SK-N-SH treated with all-trans-retinoic acid at 6 μM for 48 hours (cell line): Measurements from ENCODE around the gene CTNNA3.

Experiments
- ATAC-seq: fragments of 200-7000 bp; cut with Tn5 transposase; 3 replicates; pipeline ENCODE4 v1.9.1; 2020; ENCODE audit warnings: mild to moderate bottlenecking, moderate library complexity
- ARNTL ChIP-seq: fragments of 450-650 bp; formaldehyde crosslinking; IDR thresholded peaks from 2 replicates; pipeline ENCODE4 v1.5.0; 2020; ENCODE audit warnings: low read depth, mild to moderate bottlenecking, moderate library complexity, borderline replicate concordance
- CREB5 ChIP-seq: fragments of 250-450 bp; sonication (Bioruptor Pico); IDR thresholded peaks from 2 replicates; pipeline ENCODE4 v1.5.1; 2020; ENCODE audit warnings: low read depth, mild to moderate bottlenecking, moderate library complexity
- CSDC2 ChIP-seq: fragments of 250-450 bp; sonication (Bioruptor Pico); IDR thresholded peaks from 2 replicates; pipeline ENCODE4 v1.5.0; 2020; ENCODE audit warnings: mild to moderate bottlenecking, moderate library complexity
- CSRNP3 ChIP-seq: fragments of 250-450 bp; sonication (Bioruptor Pico); IDR thresholded peaks from 2 replicates; pipeline ENCODE4 v1.5.1; 2021; ENCODE audit warnings: mild to moderate bottlenecking, moderate library complexity
- ESRRG ChIP-seq: fragments of 250-450 bp; sonication (Bioruptor Pico); IDR thresholded peaks from 2 replicates; pipeline ENCODE4 v1.6.1; 2021; ENCODE audit warnings: mild to moderate bottlenecking
- GLIS3 ChIP-seq: fragments of 250-450 bp; sonication (Bioruptor Pico); IDR thresholded peaks from 2 replicates; pipeline ENCODE4 v1.5.0; 2020; ENCODE audit warnings: mild to moderate bottlenecking, moderate library complexity
- ISL1 ChIP-seq: fragments of 250-450 bp; sonication (Bioruptor Pico); IDR thresholded peaks from 2 replicates; pipeline ENCODE4 v2.1.2; 2022; ENCODE audit warnings: mild to moderate bottlenecking, moderate library complexity
- OSR1 ChIP-seq: fragments of 250-450 bp; sonication (Bioruptor Pico); IDR thresholded peaks from 2 replicates; pipeline ENCODE4 v1.8.0; 2022; ENCODE audit warnings: moderate library complexity, mild to moderate bottlenecking, inconsistent platforms
- PATZ1 ChIP-seq: fragments of 250-450 bp; sonication (Bioruptor Pico); IDR thresholded peaks from 2 replicates; pipeline ENCODE4 v1.8.0; 2020; ENCODE audit warnings: mild to moderate bottlenecking, moderate library complexity, borderline replicate concordance
- PPARA ChIP-seq: fragments of 250-450 bp; sonication (Bioruptor Pico); IDR thresholded peaks from 2 replicates; pipeline ENCODE4 v1.5.0; 2020; ENCODE audit warnings: mild to moderate bottlenecking, borderline replicate concordance
- RARB ChIP-seq: fragments of 250-450 bp; sonication (Bioruptor Pico); IDR thresholded peaks from 2 replicates; pipeline ENCODE4 v1.8.0; 2021; ENCODE audit warnings: mild to moderate bottlenecking, moderate library complexity
- SNAI2 ChIP-seq: fragments of 250-450 bp; sonication (Bioruptor Pico); IDR thresholded peaks from 2 replicates; pipeline ENCODE4 v1.5.0; 2020; ENCODE audit warnings: mild to moderate bottlenecking, moderate library complexity
- TCF4 ChIP-seq: fragments of 250-450 bp; sonication (Bioruptor Pico); IDR thresholded peaks from 2 replicates; pipeline ENCODE4 v1.8.0; 2021; ENCODE audit warnings: mild to moderate bottlenecking, moderate library complexity, borderline replicate concordance
- TOX ChIP-seq: fragments of 250-450 bp; sonication (Bioruptor Pico); IDR thresholded peaks from 2 replicates; pipeline ENCODE4 v1.8.0; 2021; ENCODE audit warnings: mild to moderate bottlenecking, moderate library complexity, borderline replicate concordance
- ZC3H10 ChIP-seq: fragments of 250-450 bp; sonication (Bioruptor Pico); IDR thresholded peaks from 2 replicates; pipeline ENCODE4 v1.5.1; 2021; ENCODE audit warnings: mild to moderate bottlenecking, moderate library complexity
- ZFP3 ChIP-seq: fragments of 250-450 bp; sonication (Bioruptor Pico); IDR thresholded peaks from 2 replicates; pipeline ENCODE4 v1.5.0; 2020; ENCODE audit warnings: mild to moderate bottlenecking, moderate library complexity
- ZFP30 ChIP-seq: fragments of 450-650 bp; formaldehyde crosslinking; IDR thresholded peaks from 2 replicates; pipeline ENCODE4 v1.5.0; 2022; ENCODE audit warnings: mild to moderate bottlenecking, moderate library complexity
- ZNF565 ChIP-seq: fragments of 450-650 bp; formaldehyde crosslinking; conservative IDR thresholded peaks from 2 replicates; pipeline ENCODE4 v1.5.0; 2020; ENCODE audit warnings: low read depth, mild to moderate bottlenecking, moderate library complexity
- ZNF70 ChIP-seq: fragments of 450-650 bp; formaldehyde crosslinking; IDR thresholded peaks from 2 replicates; pipeline ENCODE4 v1.5.0; 2020; ENCODE audit warnings: mild to moderate bottlenecking, moderate library complexity
- ZNF8 ChIP-seq: fragments of 450-650 bp; formaldehyde crosslinking; IDR thresholded peaks from 2 replicates; pipeline ENCODE4 v1.5.0; 2020; ENCODE audit warnings: mild to moderate bottlenecking, moderate library complexity
- TF ChIP-seq, protein P1 (sequence below): fragments of 250-450 bp; sonication (Bioruptor Pico); IDR thresholded peaks from 2 replicates; pipeline ENCODE4 v1.5.0; 2020; ENCODE audit warnings: mild to moderate bottlenecking, moderate library complexity
- TF ChIP-seq, protein P2 (sequence below): fragments of 250-450 bp; sonication (Bioruptor Pico); IDR thresholded peaks from 2 replicates; pipeline ENCODE4 v1.8.0; 2021; ENCODE audit warnings: low read depth, mild to moderate bottlenecking, moderate library complexity, borderline replicate concordance

CTNNA3 gene

GRCh38 chr10:66695046-66695445 is 1000.9 kb downstream of the CTNNA3 start:
- ATAC-seq, result no peak
- TF ChIP-seq CSRNP3 (CRISPR knock-in tag) (no peak), ESRRG (CRISPR knock-in tag) (no peak), GLIS3 (CRISPR knock-in tag) (no peak), ARNTL (no peak), TCF4 (CRISPR knock-in tag) (no peak), ZNF565 (CRISPR knock-in tag) (no peak), TOX (no peak), PATZ1 (CRISPR knock-in tag) (no peak), RARB (CRISPR knock-in tag) (no peak), CREB5 (no peak), OSR1 (no peak), SNAI2 (CRISPR knock-in tag) (no peak), ISL1 (no peak), CSDC2 (CRISPR knock-in tag) (no peak), PPARA (CRISPR knock-in tag) (no peak), ZC3H10 (CRISPR knock-in tag) (no peak), ZFP30 (CRISPR knock-in tag) (no peak), ZFP3 (CRISPR knock-in tag) (no peak)
- TF ChIP-seq, protein P1, sequence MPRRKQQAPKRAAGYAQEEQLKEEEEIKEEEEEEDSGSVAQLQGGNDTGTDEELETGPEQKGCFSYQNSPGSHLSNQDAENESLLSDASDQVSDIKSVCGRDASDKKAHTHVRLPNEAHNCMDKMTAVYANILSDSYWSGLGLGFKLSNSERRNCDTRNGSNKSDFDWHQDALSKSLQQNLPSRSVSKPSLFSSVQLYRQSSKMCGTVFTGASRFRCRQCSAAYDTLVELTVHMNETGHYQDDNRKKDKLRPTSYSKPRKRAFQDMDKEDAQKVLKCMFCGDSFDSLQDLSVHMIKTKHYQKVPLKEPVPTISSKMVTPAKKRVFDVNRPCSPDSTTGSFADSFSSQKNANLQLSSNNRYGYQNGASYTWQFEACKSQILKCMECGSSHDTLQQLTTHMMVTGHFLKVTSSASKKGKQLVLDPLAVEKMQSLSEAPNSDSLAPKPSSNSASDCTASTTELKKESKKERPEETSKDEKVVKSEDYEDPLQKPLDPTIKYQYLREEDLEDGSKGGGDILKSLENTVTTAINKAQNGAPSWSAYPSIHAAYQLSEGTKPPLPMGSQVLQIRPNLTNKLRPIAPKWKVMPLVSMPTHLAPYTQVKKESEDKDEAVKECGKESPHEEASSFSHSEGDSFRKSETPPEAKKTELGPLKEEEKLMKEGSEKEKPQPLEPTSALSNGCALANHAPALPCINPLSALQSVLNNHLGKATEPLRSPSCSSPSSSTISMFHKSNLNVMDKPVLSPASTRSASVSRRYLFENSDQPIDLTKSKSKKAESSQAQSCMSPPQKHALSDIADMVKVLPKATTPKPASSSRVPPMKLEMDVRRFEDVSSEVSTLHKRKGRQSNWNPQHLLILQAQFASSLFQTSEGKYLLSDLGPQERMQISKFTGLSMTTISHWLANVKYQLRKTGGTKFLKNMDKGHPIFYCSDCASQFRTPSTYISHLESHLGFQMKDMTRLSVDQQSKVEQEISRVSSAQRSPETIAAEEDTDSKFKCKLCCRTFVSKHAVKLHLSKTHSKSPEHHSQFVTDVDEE (CRISPR knock-in tag), result no peak
- TF ChIP-seq, all 23 proteins: peak for 0

GRCh38 chr10:66684581-66684980 is 1011.4 kb downstream of the CTNNA3 start:
- no peak for ATAC-seq
- TF ChIP-seq ARNTL (no peak), ZFP3 (CRISPR knock-in tag) (no peak), TOX (no peak), CSRNP3 (CRISPR knock-in tag) (no peak), SNAI2 (CRISPR knock-in tag) (no peak), ZNF565 (CRISPR knock-in tag) (no peak), ZNF70 (CRISPR knock-in tag) (no peak), ESRRG (CRISPR knock-in tag) (no peak), CREB5 (no peak), ZFP30 (CRISPR knock-in tag) (no peak), RARB (CRISPR knock-in tag) (no peak), ZNF8 (no peak)
- TF ChIP-seq, protein P1 (CRISPR knock-in tag), result no peak
- TF ChIP-seq, protein P2, sequence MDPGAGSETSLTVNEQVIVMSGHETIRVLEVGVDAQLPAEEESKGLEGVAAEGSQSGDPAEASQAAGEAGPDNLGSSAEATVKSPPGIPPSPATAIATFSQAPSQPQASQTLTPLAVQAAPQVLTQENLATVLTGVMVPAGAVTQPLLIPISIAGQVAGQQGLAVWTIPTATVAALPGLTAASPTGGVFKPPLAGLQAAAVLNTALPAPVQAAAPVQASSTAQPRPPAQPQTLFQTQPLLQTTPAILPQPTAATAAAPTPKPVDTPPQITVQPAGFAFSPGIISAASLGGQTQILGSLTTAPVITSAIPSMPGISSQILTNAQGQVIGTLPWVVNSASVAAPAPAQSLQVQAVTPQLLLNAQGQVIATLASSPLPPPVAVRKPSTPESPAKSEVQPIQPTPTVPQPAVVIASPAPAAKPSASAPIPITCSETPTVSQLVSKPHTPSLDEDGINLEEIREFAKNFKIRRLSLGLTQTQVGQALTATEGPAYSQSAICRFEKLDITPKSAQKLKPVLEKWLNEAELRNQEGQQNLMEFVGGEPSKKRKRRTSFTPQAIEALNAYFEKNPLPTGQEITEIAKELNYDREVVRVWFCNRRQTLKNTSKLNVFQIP (CRISPR knock-in tag), result no peak
